IPS DF 19.7 (cell line): ENCODE measurements around the gene GRIK5.
"Not testable (repeated sequence)": the region's sequence is repeated elsewhere in the genome, so short reads cannot be mapped to it uniquely, and the experiment has no call there.

Experiments used
- DNase-seq: peaks from one replicate; pipeline ENCODE4 v3.0.0-alpha.2; 2013; ENCODE audit warnings: low read depth, low spot score

The GRIK5 gene

GRCh38 chr19:42051166-42052115 lies 18.6 kb downstream of the GRIK5 start:
- DNase-seq: no peak

DNA sequence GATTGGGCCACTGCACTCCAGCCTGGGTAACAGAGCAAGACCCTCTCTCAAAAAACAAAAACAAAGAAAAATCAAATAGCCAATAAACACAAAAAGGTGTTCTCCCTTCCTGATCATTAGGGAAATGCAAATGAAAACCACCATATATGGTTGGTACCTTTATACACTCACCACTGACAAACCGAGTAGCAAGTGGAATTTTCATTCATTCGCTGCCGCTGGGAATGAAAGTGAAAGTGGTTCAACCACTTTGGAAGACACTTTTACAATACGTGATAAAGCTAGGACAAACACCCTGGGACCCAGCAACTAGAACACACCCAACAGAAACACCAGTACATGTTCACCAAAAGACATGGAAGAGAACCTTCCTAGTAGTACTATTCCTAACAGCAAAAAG lies 21.0 kb downstream of the GRIK5 start:
- no peak for DNase-seq

GRCh38 chr19:42045575-42045974 lies 24.4 kb downstream of the GRIK5 start:
- no peak for DNase-seq

GRCh38 chr19:42042455-42043170 lies 27.4 kb downstream of the GRIK5 start:
- no peak for DNase-seq

DNA sequence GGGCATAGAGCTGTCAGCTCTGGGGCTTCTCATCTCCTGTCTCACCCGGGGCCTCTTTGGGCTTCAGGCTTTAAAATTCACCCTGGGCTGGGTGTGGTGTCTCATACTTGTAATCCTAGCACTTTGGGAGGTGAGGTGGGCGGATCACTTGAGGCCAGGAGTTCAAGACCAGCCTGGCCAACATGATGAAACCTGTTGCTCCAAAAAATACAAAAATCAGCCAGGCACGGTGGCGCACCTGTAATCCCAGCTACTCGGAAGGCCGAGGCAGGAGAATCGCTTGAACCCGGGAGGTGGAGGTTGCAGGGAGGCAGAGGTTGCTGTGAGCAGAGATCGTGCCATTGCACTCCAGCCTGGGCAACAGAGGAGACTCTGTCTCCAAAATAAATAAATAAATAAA lies 29.5 kb downstream of the GRIK5 start:
- DNase-seq: not testable (repeated sequence)

DNA sequence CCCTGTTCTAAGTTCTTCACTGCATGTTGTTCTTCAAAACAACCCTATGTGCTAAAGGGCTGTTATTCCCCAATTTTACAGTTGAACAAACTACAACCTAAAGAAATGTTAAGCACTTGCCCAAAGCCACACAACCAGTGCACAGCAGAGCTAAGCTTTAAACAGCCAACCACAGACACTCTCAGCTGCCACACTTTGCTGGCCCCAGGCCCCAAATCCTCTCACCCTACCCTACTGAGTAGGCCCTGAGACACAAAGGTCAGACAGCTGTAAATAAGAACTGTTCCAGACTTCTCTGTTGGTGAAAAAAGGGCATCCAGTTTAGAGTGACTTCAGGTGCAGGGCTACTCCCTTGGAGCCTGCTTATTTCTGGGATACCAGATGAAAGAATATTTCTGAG lies 30.0 kb downstream of the GRIK5 start:
- DNase-seq: no peak

DNA sequence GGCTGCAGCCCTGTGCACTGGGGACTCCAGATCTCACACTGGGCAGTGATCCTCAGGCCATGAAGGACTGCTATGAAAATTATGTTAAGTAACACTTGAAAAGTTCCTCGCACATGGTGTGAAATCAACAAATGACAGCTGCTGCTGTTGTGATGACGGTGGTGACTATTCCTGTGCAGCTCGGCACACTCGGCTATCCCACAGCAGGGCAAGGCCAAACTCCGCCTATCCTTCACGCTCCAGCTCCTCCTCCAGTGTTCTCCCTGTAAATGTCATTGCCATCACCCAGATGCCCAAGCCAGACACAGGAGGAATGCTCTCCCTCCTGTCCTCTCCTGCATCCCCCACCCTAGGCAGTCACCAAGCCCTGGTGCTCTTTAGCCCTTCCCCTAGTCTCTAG lies 31.3 kb downstream of the GRIK5 start:
- DNase-seq: no peak

- DNase-seq: no peak
Observed at GRCh38 chr19:42037649-42038048, 32.4 kb downstream of the GRIK5 start.

DNA sequence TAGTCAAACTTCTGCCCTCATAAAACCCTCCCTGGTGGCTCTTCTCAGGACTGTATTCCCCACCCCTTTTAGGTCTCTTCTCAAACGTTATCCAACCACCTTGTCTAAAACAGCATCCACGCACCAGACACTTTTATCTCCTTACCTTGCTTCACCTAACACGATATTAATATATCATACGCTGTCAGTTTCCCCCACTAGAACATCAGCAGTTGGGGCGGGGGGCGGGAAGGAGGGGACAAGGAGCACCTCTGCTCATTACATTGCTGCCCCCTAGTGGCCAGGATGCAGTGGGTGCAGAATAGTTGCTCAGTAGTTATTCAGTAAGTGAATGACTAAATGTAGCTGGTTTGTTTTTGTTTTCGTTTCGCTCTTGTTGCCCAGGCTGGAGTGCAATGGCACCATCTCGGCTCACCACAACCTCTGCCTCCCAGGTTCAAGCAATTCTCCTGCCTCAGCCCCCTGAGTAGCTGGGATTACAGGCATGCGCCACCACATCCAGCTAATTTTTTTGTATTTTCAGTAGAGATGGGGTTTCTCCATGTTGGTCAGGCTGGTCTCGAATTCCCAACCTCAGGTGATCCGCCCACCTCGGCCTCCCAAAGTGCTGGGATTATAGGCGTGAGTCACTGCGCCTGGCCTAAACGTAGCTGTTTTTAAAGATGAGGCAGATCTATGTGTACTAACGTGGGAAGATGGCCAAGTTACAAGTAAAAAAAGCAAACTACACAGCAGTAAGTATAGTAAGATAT lies 35.2 kb downstream of the GRIK5 start:
- DNase-seq: peak; percentile 47

DNA sequence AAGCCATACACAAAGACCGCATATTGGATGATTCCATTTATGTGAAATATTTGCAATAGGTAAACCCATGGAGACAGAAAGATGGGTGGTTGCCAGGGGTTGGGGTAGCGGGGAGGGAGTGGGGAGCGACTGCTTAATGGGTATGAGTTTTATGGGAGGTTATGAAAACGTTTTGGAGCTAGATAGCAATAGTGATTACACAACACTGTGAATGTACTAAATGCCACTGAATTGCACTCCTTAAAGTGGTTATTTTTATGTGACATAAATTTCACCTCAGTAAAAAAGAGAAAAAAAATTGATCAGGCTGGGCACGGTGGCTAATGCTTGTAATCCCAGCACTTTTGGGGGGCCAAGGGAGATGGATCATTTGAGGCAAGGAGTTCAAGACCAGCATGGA lies 36.6 kb downstream of the GRIK5 start:
- no peak for DNase-seq

GRCh38 chr19:42032431-42032830 lies 37.6 kb downstream of the GRIK5 start:
- DNase-seq: peak; percentile 57

DNA sequence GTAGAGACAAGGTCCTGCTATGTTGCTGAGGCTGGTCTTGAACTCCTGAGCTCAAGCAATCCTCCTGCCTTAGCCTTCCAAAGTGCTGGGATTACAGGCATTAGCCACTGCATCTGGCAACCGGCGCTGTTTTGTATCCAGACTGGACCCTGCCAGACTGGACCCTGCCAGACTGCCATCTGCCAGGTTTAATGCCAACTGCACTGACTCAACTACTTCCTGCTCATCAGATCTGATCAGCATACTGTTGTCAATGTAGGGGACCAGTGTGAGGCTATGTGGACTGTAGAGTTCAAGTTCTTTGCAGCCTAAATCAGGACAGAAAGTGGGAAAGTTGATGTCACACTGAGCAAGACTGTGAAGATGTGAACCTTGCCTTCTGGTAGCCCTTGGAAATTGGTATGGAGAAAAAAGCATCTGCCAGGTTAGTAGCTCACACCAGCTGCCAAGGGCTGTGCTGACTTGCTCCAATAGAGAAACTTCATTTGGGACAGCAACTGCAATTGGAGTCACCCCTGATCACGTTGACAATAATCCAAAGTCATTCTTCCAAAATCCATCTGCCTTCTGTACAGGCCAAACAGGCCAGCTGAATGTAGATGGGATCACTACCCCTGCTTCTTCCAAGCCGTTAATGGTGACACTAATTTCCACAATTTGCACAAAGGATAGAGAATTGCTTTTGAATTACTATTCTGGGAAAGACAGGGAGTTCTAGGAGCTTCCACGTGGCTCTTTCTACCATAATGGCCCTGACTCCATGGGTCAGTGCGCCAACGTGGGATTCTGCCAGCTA lies 39.2 kb downstream of the GRIK5 start:
- DNase-seq: no peak

- peak; percentile 28 for DNase-seq
Observed at GRCh38 chr19:42028304-42029216, 41.4 kb downstream of the GRIK5 start.

- no peak for DNase-seq
Observed at GRCh38 chr19:42024622-42025111, 45.3 kb downstream of the GRIK5 start.

GRCh38 chr19:42023943-42024260 lies 46.1 kb downstream of the GRIK5 start:
- DNase-seq: no peak

GRCh38 chr19:42023121-42023942 lies 46.7 kb downstream of the GRIK5 start:
- DNase-seq: peak; percentile 23

DNA sequence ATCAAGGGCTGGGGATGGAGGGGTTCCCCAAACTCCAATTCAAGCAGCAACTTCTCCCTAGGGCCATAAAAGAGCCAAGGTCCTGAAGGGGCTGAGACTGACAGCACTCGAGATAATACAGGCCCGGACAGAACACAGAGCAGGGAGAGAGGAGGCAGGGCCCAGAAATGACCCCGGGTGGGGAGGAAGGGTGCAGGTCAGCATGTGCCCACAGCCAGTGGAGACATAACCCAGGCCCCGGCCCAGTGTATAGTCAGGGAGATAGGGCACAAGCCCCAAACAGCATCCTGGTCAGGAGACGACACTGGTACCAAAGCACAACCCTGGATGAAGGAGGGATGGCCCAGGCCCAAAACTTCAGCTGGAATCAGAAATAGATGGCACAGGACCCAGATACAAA lies 47.4 kb downstream of the GRIK5 start:
- DNase-seq: no peak

GRCh38 chr19:42021185-42021584 lies 48.8 kb downstream of the GRIK5 start:
- DNase-seq: no peak

DNA sequence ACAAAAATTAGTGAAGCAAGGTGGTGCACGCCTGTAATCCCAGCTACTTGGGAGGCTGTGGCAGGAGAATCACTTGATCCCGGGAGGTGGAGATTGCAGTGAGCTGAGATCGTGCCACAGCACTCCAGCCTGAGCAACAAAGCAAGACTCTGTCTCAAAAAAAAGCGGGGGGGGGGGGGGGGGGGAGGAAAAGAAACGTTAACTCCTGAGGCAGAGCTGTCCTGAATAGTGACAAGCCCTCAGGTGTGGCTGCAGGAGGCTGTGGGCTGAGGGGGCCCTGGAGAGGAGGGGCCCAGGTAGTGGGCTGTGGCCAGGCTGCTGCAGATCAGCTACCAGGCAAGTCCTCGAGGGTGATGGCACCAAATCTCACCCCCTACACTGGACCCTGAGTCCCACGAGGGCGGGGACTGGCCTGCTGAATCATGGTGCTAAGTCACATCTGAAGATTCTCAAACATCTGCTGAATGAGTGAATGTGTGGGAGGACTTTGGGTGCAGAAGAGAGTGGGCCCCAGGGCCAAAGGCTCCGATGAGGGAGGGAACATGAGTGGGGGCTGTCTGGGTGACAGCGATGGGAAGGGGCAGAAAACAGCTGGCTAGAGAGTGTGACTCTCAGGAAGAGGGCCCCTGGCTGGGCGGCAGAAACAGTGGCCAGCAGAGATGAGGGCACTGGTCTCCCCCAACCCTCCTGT lies 51.4 kb downstream of the GRIK5 start:
- DNase-seq: no peak
